ENCODE data around the gene VPS51. TPM values are rescaled to one million over a fixed set of nuclear protein-coding genes. Genes with fewer than 3 reads are reported as not detected.

VPS51 gene
- total and polyA plus RNA-seq, 2 of the 13 experiments (the other 11 are each of a cell fraction or from before 2014, with no cell fraction given): 76.3 to 90.6 TPM

DNA sequence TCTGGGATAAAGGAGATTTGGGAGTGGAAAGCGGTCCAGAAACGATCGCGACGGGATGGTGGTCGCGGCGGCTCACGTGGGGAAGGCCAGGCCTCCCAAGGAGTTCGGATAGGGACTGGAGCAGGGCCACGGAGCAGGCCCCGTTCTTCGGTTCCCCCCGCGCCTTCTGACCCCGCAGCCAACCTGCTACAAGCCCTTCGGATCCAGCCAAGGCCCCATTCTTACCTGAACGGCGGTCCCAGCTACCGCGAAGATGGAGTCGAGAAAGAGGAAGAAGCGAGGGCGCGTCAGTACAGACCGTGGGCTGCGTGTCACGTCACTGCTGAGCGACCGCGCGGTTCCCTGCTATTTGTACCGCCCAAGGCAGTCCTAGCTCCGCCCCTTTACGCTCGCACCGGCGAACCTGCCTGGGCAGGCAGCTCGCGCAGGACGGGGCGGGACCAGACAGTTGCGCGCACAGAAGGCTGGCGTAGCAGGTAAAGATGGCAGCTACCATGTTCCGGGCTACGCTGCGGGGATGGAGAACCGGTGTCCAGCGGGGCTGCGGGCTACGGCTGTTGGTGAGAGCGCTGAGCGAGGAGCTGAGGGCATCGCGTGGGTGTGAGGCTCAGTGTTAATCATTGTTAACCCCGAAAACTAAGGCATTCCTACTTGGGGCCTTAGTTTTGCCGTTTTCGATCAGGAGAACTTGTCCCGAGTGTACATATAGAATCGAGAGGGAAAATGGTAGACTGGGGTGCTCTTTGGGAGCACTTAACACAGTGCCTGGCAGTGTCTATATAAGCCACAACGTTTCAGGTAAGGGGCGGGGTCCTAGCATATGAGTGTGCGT, 26.1 kb downstream of the VPS51 start, which contains the start of the genes FAU and MRPL49 (continued):
- TF ChIP-seq, protein P1, sequence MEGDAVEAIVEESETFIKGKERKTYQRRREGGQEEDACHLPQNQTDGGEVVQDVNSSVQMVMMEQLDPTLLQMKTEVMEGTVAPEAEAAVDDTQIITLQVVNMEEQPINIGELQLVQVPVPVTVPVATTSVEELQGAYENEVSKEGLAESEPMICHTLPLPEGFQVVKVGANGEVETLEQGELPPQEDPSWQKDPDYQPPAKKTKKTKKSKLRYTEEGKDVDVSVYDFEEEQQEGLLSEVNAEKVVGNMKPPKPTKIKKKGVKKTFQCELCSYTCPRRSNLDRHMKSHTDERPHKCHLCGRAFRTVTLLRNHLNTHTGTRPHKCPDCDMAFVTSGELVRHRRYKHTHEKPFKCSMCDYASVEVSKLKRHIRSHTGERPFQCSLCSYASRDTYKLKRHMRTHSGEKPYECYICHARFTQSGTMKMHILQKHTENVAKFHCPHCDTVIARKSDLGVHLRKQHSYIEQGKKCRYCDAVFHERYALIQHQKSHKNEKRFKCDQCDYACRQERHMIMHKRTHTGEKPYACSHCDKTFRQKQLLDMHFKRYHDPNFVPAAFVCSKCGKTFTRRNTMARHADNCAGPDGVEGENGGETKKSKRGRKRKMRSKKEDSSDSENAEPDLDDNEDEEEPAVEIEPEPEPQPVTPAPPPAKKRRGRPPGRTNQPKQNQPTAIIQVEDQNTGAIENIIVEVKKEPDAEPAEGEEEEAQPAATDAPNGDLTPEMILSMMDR (CRISPR knock-in tag; IDR thresholded peaks at IDR 0.05): peak; percentile 38
- TF ChIP-seq ZBTB20 (CRISPR knock-in tag; IDR thresholded peaks at IDR 0.05; ENCODE audit: borderline replicate concordance, low read depth): no peak
- peak; percentile 12; the same call in 1 of the 2 replicates for TF ChIP-seq NRL (CRISPR knock-in tag; IDR thresholded peaks at IDR 0.05; ENCODE audit: borderline replicate concordance)
- TF ChIP-seq FOXA1 (IDR thresholded peaks at IDR 0.05): no peak
- TF ChIP-seq FOXA1 (CRISPR knock-in tag; IDR thresholded peaks at IDR 0.05): peak; percentile 22
- TF ChIP-seq, protein P2, sequence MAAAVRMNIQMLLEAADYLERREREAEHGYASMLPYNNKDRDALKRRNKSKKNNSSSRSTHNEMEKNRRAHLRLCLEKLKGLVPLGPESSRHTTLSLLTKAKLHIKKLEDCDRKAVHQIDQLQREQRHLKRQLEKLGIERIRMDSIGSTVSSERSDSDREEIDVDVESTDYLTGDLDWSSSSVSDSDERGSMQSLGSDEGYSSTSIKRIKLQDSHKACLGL (CRISPR knock-in tag; IDR thresholded peaks at IDR 0.05): peak; percentile 60; the same call in 1 of the 2 replicates
- TF ChIP-seq HDAC6 (IDR thresholded peaks at IDR 0.05; ENCODE audit: low read depth, low read length): no peak
- TF ChIP-seq TBP (CRISPR knock-in tag; IDR thresholded peaks at IDR 0.05): no peak
- no peak for TF ChIP-seq RARA (CRISPR knock-in tag; IDR thresholded peaks at IDR 0.05)
- no peak for TF ChIP-seq ZNF792 (CRISPR knock-in tag; IDR thresholded peaks at IDR 0.05)
- TF ChIP-seq SALL1 (CRISPR knock-in tag; IDR thresholded peaks at IDR 0.05): peak; percentile 70; the same call in 1 of the 2 replicates
- no peak; the same call in 1 of the 2 replicates for TF ChIP-seq HOXD1 (CRISPR knock-in tag; IDR thresholded peaks at IDR 0.05)
- no peak for TF ChIP-seq SUZ12 (IDR thresholded peaks at IDR 0.05; ENCODE audit: low read depth, low read length)
- TF ChIP-seq, protein P3, sequence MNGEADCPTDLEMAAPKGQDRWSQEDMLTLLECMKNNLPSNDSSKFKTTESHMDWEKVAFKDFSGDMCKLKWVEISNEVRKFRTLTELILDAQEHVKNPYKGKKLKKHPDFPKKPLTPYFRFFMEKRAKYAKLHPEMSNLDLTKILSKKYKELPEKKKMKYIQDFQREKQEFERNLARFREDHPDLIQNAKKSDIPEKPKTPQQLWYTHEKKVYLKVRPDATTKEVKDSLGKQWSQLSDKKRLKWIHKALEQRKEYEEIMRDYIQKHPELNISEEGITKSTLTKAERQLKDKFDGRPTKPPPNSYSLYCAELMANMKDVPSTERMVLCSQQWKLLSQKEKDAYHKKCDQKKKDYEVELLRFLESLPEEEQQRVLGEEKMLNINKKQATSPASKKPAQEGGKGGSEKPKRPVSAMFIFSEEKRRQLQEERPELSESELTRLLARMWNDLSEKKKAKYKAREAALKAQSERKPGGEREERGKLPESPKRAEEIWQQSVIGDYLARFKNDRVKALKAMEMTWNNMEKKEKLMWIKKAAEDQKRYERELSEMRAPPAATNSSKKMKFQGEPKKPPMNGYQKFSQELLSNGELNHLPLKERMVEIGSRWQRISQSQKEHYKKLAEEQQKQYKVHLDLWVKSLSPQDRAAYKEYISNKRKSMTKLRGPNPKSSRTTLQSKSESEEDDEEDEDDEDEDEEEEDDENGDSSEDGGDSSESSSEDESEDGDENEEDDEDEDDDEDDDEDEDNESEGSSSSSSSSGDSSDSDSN (CRISPR knock-in tag; IDR thresholded peaks at IDR 0.05): peak; percentile 72; the same call in 1 of the 2 replicates
- no peak for TF ChIP-seq HMGA1 (CRISPR knock-in tag; conservative IDR thresholded peaks at IDR 0.05)
- TF ChIP-seq MBNL3 (CRISPR knock-in tag; conservative IDR thresholded peaks at IDR 0.05): no peak
- TF ChIP-seq CEBPB (IDR thresholded peaks at IDR 0.05; ENCODE audit: borderline replicate concordance, low read depth, low read length): no peak
- TF ChIP-seq TBL1XR1 (IDR thresholded peaks at IDR 0.05; ENCODE audit: borderline replicate concordance, low read length, partially characterized antibody): peak; percentile 9
- no peak for TF ChIP-seq NFRKB (IDR thresholded peaks at IDR 0.05)
- no peak for TF ChIP-seq PAF1 (CRISPR knock-in tag; IDR thresholded peaks at IDR 0.05)
- TF ChIP-seq, protein P4, sequence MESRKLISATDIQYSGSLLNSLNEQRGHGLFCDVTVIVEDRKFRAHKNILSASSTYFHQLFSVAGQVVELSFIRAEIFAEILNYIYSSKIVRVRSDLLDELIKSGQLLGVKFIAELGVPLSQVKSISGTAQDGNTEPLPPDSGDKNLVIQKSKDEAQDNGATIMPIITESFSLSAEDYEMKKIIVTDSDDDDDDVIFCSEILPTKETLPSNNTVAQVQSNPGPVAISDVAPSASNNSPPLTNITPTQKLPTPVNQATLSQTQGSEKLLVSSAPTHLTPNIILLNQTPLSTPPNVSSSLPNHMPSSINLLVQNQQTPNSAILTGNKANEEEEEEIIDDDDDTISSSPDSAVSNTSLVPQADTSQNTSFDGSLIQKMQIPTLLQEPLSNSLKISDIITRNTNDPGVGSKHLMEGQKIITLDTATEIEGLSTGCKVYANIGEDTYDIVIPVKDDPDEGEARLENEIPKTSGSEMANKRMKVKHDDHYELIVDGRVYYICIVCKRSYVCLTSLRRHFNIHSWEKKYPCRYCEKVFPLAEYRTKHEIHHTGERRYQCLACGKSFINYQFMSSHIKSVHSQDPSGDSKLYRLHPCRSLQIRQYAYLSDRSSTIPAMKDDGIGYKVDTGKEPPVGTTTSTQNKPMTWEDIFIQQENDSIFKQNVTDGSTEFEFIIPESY (CRISPR knock-in tag; IDR thresholded peaks at IDR 0.05): no peak
- TF ChIP-seq KLF15 (CRISPR knock-in tag; IDR thresholded peaks at IDR 0.05; ENCODE audit: borderline replicate concordance): peak; percentile 60; the same call in 1 of the 2 replicates
- no peak for TF ChIP-seq EZH2 (conservative IDR thresholded peaks at IDR 0.05; ENCODE audit: low read depth, low read length)
- TF ChIP-seq U2AF2 (IDR thresholded peaks at IDR 0.05; ENCODE audit: low read depth, low read length): no peak
